Stomach (tissue), 4 donors: Measurements from ENCODE around the gene OR10A4.

ENCODE experiments used
- CTCF ChIP-seq, 7 experiments: fragments of 450-650 bp in 4 of 7; fragments of 200-600 bp in 3 of 7; sonication (generic) in 3 of 7; IDR thresholded peaks; one replicate each; pipeline ENCODE4 v1.5.1; 2016 to 2019; ENCODE audit warnings: antibody characterized with exemption in 7 of 7, control low read depth in 2 of 7, mild to moderate bottlenecking in 1 of 7
- POLR2AphosphoS5 ChIP-seq, 3 donors: sonication (generic); formaldehyde crosslinking; IDR thresholded peaks; one replicate each; pipeline ENCODE4 v1.6.1; 2016; ENCODE audit warnings: antibody characterized with exemption in 3 of 3

DNA sequence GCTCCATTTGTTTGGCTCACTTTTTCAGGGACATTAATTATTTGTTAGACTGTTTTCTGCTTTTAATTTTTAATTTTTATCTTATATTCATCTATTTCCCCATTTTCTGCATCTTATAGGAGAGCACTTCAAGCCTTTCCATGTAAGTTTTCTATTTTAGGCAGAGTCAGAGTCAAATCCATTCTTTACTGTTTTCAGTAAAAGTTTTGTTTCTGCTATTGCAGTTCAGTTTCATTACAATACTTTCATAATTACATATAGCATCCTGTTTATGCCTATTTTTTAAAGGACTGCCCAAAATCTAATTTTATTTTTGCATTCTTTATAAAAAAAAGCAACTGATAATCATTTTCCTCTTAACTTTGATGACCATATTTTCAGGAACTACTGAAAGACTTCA, 34.7 kb upstream of the OR10A4 start:
- TF ChIP-seq CTCF (IDR thresholded peaks at IDR 0.05), result no peak
- TF ChIP-seq POLR2AphosphoS5 (IDR thresholded peaks at IDR 0.05), result no peak
